K562 (cell line): ENCODE results near the gene CXorf65. TPM values are rescaled to one million over a fixed set of nuclear protein-coding genes. Genes with fewer than 3 reads are reported as not detected.

Experiments
- ATAC-seq: fragments of 200-7000 bp; cut with Tn5 transposase; 3 replicates; pipeline ENCODE4 v1.9.1; 2020; ENCODE audit warnings: moderate library complexity
- BruUV-seq: library from RNA; stranded (reverse); fragments of 400-500 nt; replicated peaks from 2 replicates; lab custom pipeline; 2021; lab: Mats Ljungman, UMichigan
- CTCF ChIA-PET: fragments of 300-600 bp; formaldehyde crosslinking; extraction: SDS; loops from one replicate; lab custom pipeline; 2021; ENCODE audit warnings: low intra/inter-chr PET ratio; lab: Yijun Ruan, JAX
- POLR2A ChIA-PET: fragments of 300-600, 350-650 bp; sonication (Branson Sonifier 250); formaldehyde crosslinking; extraction: SDS; loops from one replicate; lab custom pipeline; 2021; ENCODE audit warnings: antibody characterized with exemption, inconsistent platforms; lab: Yijun Ruan, JAX
- DNase-seq, 4 experiments: peaks; one replicate each; pipeline versions ENCODE4 v3.0.0 to v3.0.0-alpha.2; 2011 to 2018; ENCODE audit warnings: low spot score in 3 of 4, mixed read lengths in 3 of 4; ENCODE audit errors: extremely low read depth in 1 of 4
- FAIRE-seq: peaks from 2 replicates; lab custom pipeline; 2011; peaks lifted over from hg19 to GRCh38; lab: Jason Lieb, UNC
- H2AFZ ChIP-seq: 2 replicates; pipeline ENCODE4 v1.6.0; 2011; ENCODE audit warnings: low read depth, low read length, control low read depth, inconsistent platforms
- H3K27ac ChIP-seq: fragments of 200-600 bp; 3 replicates; pipeline ENCODE4 v1.8.0; 2011; ENCODE audit warnings: low read depth, mild to moderate bottlenecking, control low read depth, inconsistent platforms, low read length, moderate library complexity, mixed read lengths; ENCODE audit errors: extremely low read depth
- H3K27me3 ChIP-seq, 2 experiments: fragments of 300-600 bp in 1 of 2; 2 replicates in 1 of 2; 3 replicates in 1 of 2; pipeline versions ENCODE4 v1.6.0 to v1.8.0; 2011; ENCODE audit warnings: inconsistent platforms in 2 of 2, low read length in 2 of 2, mild to moderate bottlenecking in 1 of 2, mixed read lengths in 1 of 2, moderate library complexity in 1 of 2; ENCODE audit not compliant: control insufficient read depth in 2 of 2, insufficient read depth in 2 of 2
- H3K36me3 ChIP-seq: fragments of 300-600 bp; 3 replicates; pipeline ENCODE4 v1.8.0; 2011; ENCODE audit warnings: mild to moderate bottlenecking, low read length, inconsistent platforms; ENCODE audit not compliant: control insufficient read depth, insufficient read depth
- H3K4me1 ChIP-seq, 2 experiments: fragments of 200-600 bp in 1 of 2; replicated peaks in 1 of 2; 2 replicates in 1 of 2; 3 replicates in 1 of 2; pipeline versions ENCODE4 v1.5.1 to v1.8.0; 2011; ENCODE audit warnings: inconsistent platforms in 2 of 2, low read length in 2 of 2, mild to moderate bottlenecking in 1 of 2, mixed read lengths in 1 of 2, moderate library complexity in 1 of 2; ENCODE audit not compliant: control insufficient read depth in 2 of 2, insufficient read depth in 2 of 2
- H3K4me2 ChIP-seq: 2 replicates; pipeline ENCODE4 v1.6.1; 2011; ENCODE audit warnings: low read length, control low read depth, inconsistent platforms, mixed read lengths; ENCODE audit not compliant: insufficient read depth
- H3K4me3 ChIP-seq: fragments of 200-600 bp; sonication (generic), shearing (Covaris generic); 2 replicates; pipeline ENCODE4 v1.5.1; 2016; ENCODE audit warnings: control low read depth, inconsistent platforms
- H3K79me2 ChIP-seq: fragments of 200-600 bp; 3 replicates; pipeline ENCODE4 v1.8.0; 2011; ENCODE audit warnings: low read length, inconsistent platforms; ENCODE audit not compliant: control insufficient read depth, insufficient read depth
- H3K9ac ChIP-seq, 2 experiments: 2 replicates each; pipeline versions ENCODE4 v1.6.0 to v1.6.1; 2011; ENCODE audit warnings: low read depth in 2 of 2, low read length in 2 of 2, control low read depth in 1 of 2, inconsistent platforms in 1 of 2, mild to moderate bottlenecking in 1 of 2, mixed read lengths in 1 of 2; ENCODE audit not compliant: insufficient read depth in 1 of 2
- H3K9me1 ChIP-seq: one replicate; pipeline ENCODE4 v1.6.0; 2011; ENCODE audit warnings: inconsistent platforms, mild to moderate bottlenecking, low read length, moderate library complexity; ENCODE audit not compliant: control insufficient read depth, insufficient read depth
- H3K9me3 ChIP-seq: replicated peaks from 2 replicates; pipeline ENCODE4 v1.5.1; 2011; ENCODE audit warnings: low read depth, low read length, inconsistent platforms; ENCODE audit not compliant: control insufficient read depth, insufficient read depth
- H4K20me1 ChIP-seq: replicated peaks from 2 replicates; pipeline ENCODE4 v1.6.1; 2011; ENCODE audit warnings: low read length, inconsistent platforms, mixed read lengths; ENCODE audit not compliant: control insufficient read depth, insufficient read depth
- ARHGAP35 ChIP-seq: fragments of 450-650 bp; IDR thresholded peaks from 2 replicates; pipeline ENCODE4 v1.6.1; 2018; ENCODE audit not compliant: partially characterized antibody
- ARNT ChIP-seq, 2 experiments: fragments of 450-650 bp; IDR thresholded peaks; 2 replicates each; pipeline ENCODE4 v1.6.1; 2016; ENCODE audit warnings: mild to moderate bottlenecking in 1 of 2
- CAMTA2 ChIP-seq: fragments of 250-450 bp; sonication (Bioruptor Pico); conservative IDR thresholded peaks from 2 replicates; pipeline ENCODE4 v1.5.1; 2022
- CXXC5 ChIP-seq: fragments of 250-450 bp; sonication (Bioruptor Pico); IDR thresholded peaks from 2 replicates; pipeline ENCODE4 v1.8.0; 2022; ENCODE audit warnings: inconsistent platforms, mild to moderate bottlenecking, moderate library complexity
- GATAD2B ChIP-seq: fragments of 450-650 bp; IDR thresholded peaks from 2 replicates; pipeline ENCODE4 v1.6.1; 2017; ENCODE audit warnings: mild to moderate bottlenecking, borderline replicate concordance
- GMEB1 ChIP-seq: fragments of 250-450 bp; sonication (Bioruptor Pico); IDR thresholded peaks from 2 replicates; pipeline ENCODE4 v1.4.0; 2020; ENCODE audit warnings: mild to moderate bottlenecking
- KDM4B ChIP-seq, 2 experiments: fragments of 450-650 bp in 1 of 2; sonication (generic) in 1 of 2; IDR thresholded peaks; 2 replicates each; pipeline ENCODE4 v1.6.1; 2016 to 2017; ENCODE audit warnings: borderline replicate concordance in 2 of 2, antibody characterized with exemption in 1 of 2, low read depth in 1 of 2, mild to moderate bottlenecking in 1 of 2
- MXI1 ChIP-seq: IDR thresholded peaks from 2 replicates; pipeline ENCODE4 v1.6.1; 2011; ENCODE audit warnings: low read depth, mild to moderate bottlenecking, improper control_type of control experiment, low read length
- MYC ChIP-seq, 2 experiments: fragments of 250-450 bp in 1 of 2; sonication (Bioruptor Pico) in 1 of 2; IDR thresholded peaks; 2 replicates each; pipeline versions ENCODE4 v1.5.1 to v1.6.1; 2012 to 2021; ENCODE audit warnings: low read depth in 2 of 2, borderline replicate concordance in 1 of 2, improper control_type of control experiment in 1 of 2, low read length in 1 of 2, mild to moderate bottlenecking in 1 of 2, moderate library complexity in 1 of 2
- SMARCC2 ChIP-seq: fragments of 450-650 bp; IDR thresholded peaks from 2 replicates; pipeline ENCODE4 v1.6.1; 2017; ENCODE audit warnings: antibody characterized with exemption, moderate library complexity, mild to moderate bottlenecking, low read depth
- SMC3 ChIP-seq: conservative IDR thresholded peaks from 2 replicates; pipeline ENCODE4 v1.6.1; 2011; ENCODE audit warnings: low read depth, low read length, improper control_type of control experiment; ENCODE audit not compliant: insufficient read depth
- SP2 ChIP-seq: IDR thresholded peaks from 2 replicates; pipeline ENCODE4 v1.6.1; 2011; ENCODE audit warnings: mild to moderate bottlenecking, low read depth, low read length, moderate library complexity; ENCODE audit not compliant: poor library complexity, severe bottlenecking; ENCODE audit errors: extremely low read depth
- SREBF1 ChIP-seq: fragments of 150-350 bp; IDR thresholded peaks from 2 replicates; pipeline ENCODE4 v1.6.1; 2014; ENCODE audit warnings: antibody characterized with exemption, low read depth, low read length, borderline replicate concordance
- THRB ChIP-seq: fragments of 450-650 bp; formaldehyde crosslinking; conservative IDR thresholded peaks from 2 replicates; pipeline ENCODE4 v1.4.0; 2022; ENCODE audit warnings: mild to moderate bottlenecking, missing genetic modification characterization
- ZBTB5 ChIP-seq: fragments of 450-650 bp; IDR thresholded peaks from 2 replicates; pipeline ENCODE4 v1.6.1; 2017; ENCODE audit warnings: antibody characterized with exemption
- ZNF274 ChIP-seq: IDR thresholded peaks from 2 replicates; pipeline ENCODE4 v1.6.1; 2011; ENCODE audit warnings: low read depth, mild to moderate bottlenecking, low read length, moderate library complexity, borderline replicate concordance
- ZNF561 ChIP-seq: fragments of 450-650 bp; formaldehyde crosslinking; conservative IDR thresholded peaks from 2 replicates; pipeline ENCODE4 v1.4.0; 2020; ENCODE audit warnings: mild to moderate bottlenecking, moderate library complexity
- ZNF695 ChIP-seq: fragments of 450-650 bp; formaldehyde crosslinking; IDR thresholded peaks from 2 replicates; pipeline ENCODE4 v1.4.0; 2020; ENCODE audit warnings: mild to moderate bottlenecking, moderate library complexity
- ZNF76 ChIP-seq: fragments of 250-450 bp; sonication (Bioruptor Pico); IDR thresholded peaks from 2 replicates; pipeline ENCODE4 v1.4.0; 2020; ENCODE audit warnings: mild to moderate bottlenecking, moderate library complexity, borderline replicate concordance
- WGBS: fragments of 100-300 bp; shearing (Covaris generic); methylation state at CpG from one replicate; pipeline ENCODE4 v1.1.6; 2016; ENCODE audit warnings: low coverage, mixed read lengths; ENCODE audit not compliant: insufficient coverage; ENCODE audit errors: missing lambda C conversion rate; 5-methylcytosine and 5-hydroxymethylcytosine counted together
- in situ Hi-C: fragments of 300-500 bp; cut with MboI; formaldehyde crosslinking; loops from 4 replicates; pipeline ENCODE4 v1.15.0; 2018; ENCODE audit warnings: inconsistent platforms, mixed read lengths
- intact Hi-C: fragments of 100-400 bp; cut with micrococcal nuclease; formaldehyde crosslinking; loops from 2 replicates; pipeline ENCODE4 v1.14.2; 2022
- polyA plus RNA-seq, 8 experiments: library from polyadenylated mRNA; depleted of rRNA in 4 of 8; stranded (reverse) in 5 of 8; unstranded in 3 of 8; fragments of >200 nt; fragmentation: Nextera tagmentation in 2 of 8; fragmentation: Illumina TruSeq in 1 of 8; extraction: Ambion mirVana in 2 of 8; extraction: Trizol in 1 of 8; gene quantifications; 2 replicates each; pipeline versions ENCODE4 v1.2.1 to v1.2.3, GENCODE V29; 2011 to 2014; ENCODE audit warnings: inconsistent platforms in 1 of 8, missing spikeins in 1 of 8
- total RNA-seq, 7 experiments: library from RNA; depleted of rRNA in 6 of 7; stranded (reverse); fragments of >200 nt in 6 of 7; fragmentation: Illumina TruSeq in 2 of 7; extraction: Trizol in 2 of 7; gene quantifications; 2 replicates each; pipeline versions ENCODE4 v1.2.1 to v1.2.3, GENCODE V29; 2011 to 2021; ENCODE audit warnings: low replicate concordance in 1 of 7

CXorf65 gene
- total and polyA plus RNA-seq, 9 of the 15 experiments (the other 6 are each of a cell fraction or from before 2014, with no cell fraction given): 1.4 to 8.4 (median 2.9) TPM

GRCh38 chrX:71148278-71148663 lies 41.7 kb upstream of the CXorf65 start:
- FAIRE-seq (no peak), DNase-seq (no peak), ATAC-seq (no peak)
- Histone ChIP-seq H3K9ac (no peak overlapping the region; a peak in 1 of 4 replicates), H3K36me3 (peaks cover 5% of the 10 kb centered on the region; the same call in 2 of the 3 replicates), H3K9me3 (no peaks in the 10 kb centered on the region), H4K20me1 (no peaks in the 10 kb centered on the region), H3K27me3 (no peaks in the 10 kb centered on the region), H3K4me1 (peaks cover 10 to 44% of the 10 kb centered on the region in 2 experiments; a peak in 4 of 5 replicates), H3K79me2 (no peaks in the 10 kb centered on the region), H3K4me2 (no peak overlapping the region), H3K4me3 (no peak overlapping the region), H2AFZ (no peak overlapping the region), H3K27ac (no peak overlapping the region), H3K9me1 (no peaks in the 10 kb centered on the region)
- ChIA-PET CTCF (no interaction called here), POLR2A (interaction anchor here (0.7 kb wide), 1 partner anchor 179 kb away, joined by 4 read pairs; no protein-coding TSS in a partner anchor)
- WGBS: 70% methylated on average over 2 of the region's 8 CpGs
- in situ Hi-C loops (no loop called here), intact Hi-C loops (no loop called here)
- BruUV-seq: no TSS peak
- TF ChIP-seq ARHGAP35 (no peak), THRB (CRISPR knock-in tag) (no peak), SMC3 (no peak), GMEB1 (CRISPR knock-in tag) (no peak), MYC (IDR thresholded peaks at IDR 0.05; ENCODE audit: low read depth, low read length) (no peak), MYC (CRISPR knock-in tag; IDR thresholded peaks at IDR 0.05; ENCODE audit: borderline replicate concordance, low read depth) (no peak), ZNF76 (CRISPR knock-in tag) (no peak), ZNF695 (CRISPR knock-in tag) (no peak), KDM4B (IDR thresholded peaks at IDR 0.05; ENCODE audit: borderline replicate concordance in 2 of 2, low read depth in 1 of 2) (no peak), SREBF1 (no peak), CXXC5 (no peak), MXI1 (no peak), ZNF274 (no peak), ARNT (IDR thresholded peaks at IDR 0.05) (no peak), ZNF561 (no peak), ZBTB5 (no peak), SMARCC2 (no peak), CAMTA2 (no peak), GATAD2B (no peak), SP2 (no peak)
